ENCODE data around the gene LTBP1.

- no peak for TF ChIP-seq CTCF (conservative IDR thresholded peaks at IDR 0.05 in 1 of 2, IDR thresholded peaks at IDR 0.05 in 1 of 2; ENCODE audit: extremely low read depth in 1 of 2, insufficient read depth in 1 of 2, low read depth in 1 of 2, low read length in 2 of 2)
- TF ChIP-seq EZH2 (IDR thresholded peaks at IDR 0.05; ENCODE audit: borderline replicate concordance, low read length) = no peak
Measured at GRCh38 chr2:33110461-33110860, 163.7 kb downstream of the LTBP1 start.
